GM23338 (cell line): ENCODE data around the gene RGMB. TPM values are rescaled to one million over a fixed set of nuclear protein-coding genes. Genes with fewer than 3 reads are reported as not detected.

Experiments used
- ATAC-seq: fragments of 200-7000 bp; cut with Tn5 transposase; 3 replicates; pipeline ENCODE4 v1.9.1; 2020
- DNase-seq: peaks from one replicate; pipeline ENCODE4 v3.0.0-alpha.2; 2015; ENCODE audit warnings: low spot score
- H2AFZ ChIP-seq: fragments of 200-600 bp; sonication (generic); 2 replicates; pipeline ENCODE4 v1.8.0; 2016; ENCODE audit warnings: antibody characterized with exemption, mild to moderate bottlenecking, moderate library complexity
- H3F3A ChIP-seq: fragments of 200-600 bp; sonication (generic); replicated peaks from 2 replicates; pipeline ENCODE4 v1.8.0; 2017; ENCODE audit warnings: antibody characterized with exemption, mixed run types, low read depth
- H3K27ac ChIP-seq: fragments of 200-600 bp; sonication (generic); 2 replicates; pipeline ENCODE4 v1.6.1; 2016; ENCODE audit warnings: low read depth
- H3K27me3 ChIP-seq: fragments of 200-600 bp; sonication (generic); 2 replicates; pipeline ENCODE4 v1.8.0; 2016; ENCODE audit warnings: mild to moderate bottlenecking, mixed run types, moderate library complexity; ENCODE audit not compliant: insufficient read depth
- H3K36me3 ChIP-seq: fragments of 200-600 bp; sonication (generic); 2 replicates; pipeline ENCODE4 v1.8.0; 2016; ENCODE audit warnings: mild to moderate bottlenecking; ENCODE audit not compliant: insufficient read depth
- H3K4me1 ChIP-seq: fragments of 200-600 bp; sonication (generic); 2 replicates; pipeline ENCODE4 v1.8.0; 2016; ENCODE audit warnings: mild to moderate bottlenecking, moderate library complexity; ENCODE audit not compliant: insufficient read depth
- H3K4me2 ChIP-seq: fragments of 200-600 bp; sonication (generic); 2 replicates; pipeline ENCODE4 v1.7.1; 2017; ENCODE audit warnings: mixed run types
- H3K4me3 ChIP-seq: fragments of 200-600 bp; sonication (generic); 2 replicates; pipeline ENCODE4 v1.6.1; 2016; ENCODE audit warnings: mixed run types
- H3K79me2 ChIP-seq: fragments of 200-600 bp; sonication (generic); replicated peaks from 2 replicates; pipeline ENCODE4 v1.8.0; 2017; ENCODE audit warnings: mild to moderate bottlenecking; ENCODE audit not compliant: insufficient read depth
- H3K9me2 ChIP-seq: fragments of 200-600 bp; sonication (generic); 2 replicates; pipeline ENCODE4 v1.8.0; 2017; ENCODE audit not compliant: insufficient read depth
- H4K20me1 ChIP-seq: fragments of 200-600 bp; sonication (generic); replicated peaks from 2 replicates; pipeline ENCODE4 v1.8.0; 2017; ENCODE audit warnings: mild to moderate bottlenecking; ENCODE audit not compliant: insufficient read depth
- H3K27ac Mint-ChIP-seq: 2 replicates; pipeline ENCODE4 v1.8.0; 2020; ENCODE audit warnings: inconsistent platforms, mild to moderate bottlenecking, moderate library complexity, mixed read lengths
- H3K27me3 Mint-ChIP-seq: 3 replicates; pipeline ENCODE4 v1.8.0; 2022; ENCODE audit warnings: low read depth, mild to moderate bottlenecking, moderate library complexity, mixed read lengths, inconsistent platforms; ENCODE audit not compliant: insufficient read depth, poor library complexity
- H3K36me3 Mint-ChIP-seq: 3 replicates; pipeline ENCODE4 v1.8.0; 2021; ENCODE audit warnings: low read depth, mild to moderate bottlenecking, inconsistent platforms, moderate library complexity, mixed read lengths
- H3K4me1 Mint-ChIP-seq: 3 replicates; pipeline ENCODE4 v1.8.0; 2020; ENCODE audit warnings: mild to moderate bottlenecking, inconsistent platforms, mixed read lengths
- H3K4me3 Mint-ChIP-seq: 3 replicates; pipeline ENCODE4 v1.8.0; 2021; ENCODE audit warnings: moderate library complexity, mild to moderate bottlenecking, inconsistent platforms, mixed read lengths
- H3K9me3 Mint-ChIP-seq: 3 replicates; pipeline ENCODE4 v1.8.0; 2020; ENCODE audit warnings: moderate library complexity, mild to moderate bottlenecking, inconsistent platforms, mixed read lengths
- CREB1 ChIP-seq: fragments of 250-450 bp; sonication (Bioruptor Pico); IDR thresholded peaks from 2 replicates; pipeline ENCODE4 v1.5.0; 2020; ENCODE audit warnings: low read depth, mild to moderate bottlenecking, moderate library complexity
- CTCF ChIP-seq, 2 experiments: fragments of 200-600 bp in 1 of 2; sonication (generic) in 1 of 2; conservative IDR thresholded peaks; 2 replicates each; pipeline versions ENCODE4 v1.5.1 to v1.6.1; 2016 to 2017; ENCODE audit warnings: antibody characterized with exemption in 2 of 2, low read depth in 2 of 2, mild to moderate bottlenecking in 2 of 2, moderate library complexity in 1 of 2
- ETS1 ChIP-seq: IDR thresholded peaks from 2 replicates; pipeline ENCODE4 v1.6.1; 2016; ENCODE audit warnings: antibody characterized with exemption
- EZH2 ChIP-seq: fragments of 200-600 bp; sonication (generic); IDR thresholded peaks from one replicate; pipeline ENCODE4 v1.8.0; 2017; ENCODE audit warnings: antibody characterized with exemption, mild to moderate bottlenecking, low read depth; ENCODE audit not compliant: unreplicated experiment
- EZH2phosphoT487 ChIP-seq: fragments of 200-600 bp; sonication (generic); IDR thresholded peaks from one replicate; pipeline ENCODE4 v1.8.1; 2018; ENCODE audit warnings: antibody characterized with exemption; ENCODE audit not compliant: unreplicated experiment
- JUNB ChIP-seq: IDR thresholded peaks from one replicate; pipeline ENCODE4 v1.6.1; 2016; ENCODE audit warnings: antibody characterized with exemption; ENCODE audit not compliant: unreplicated experiment
- NANOG ChIP-seq: IDR thresholded peaks from 2 replicates; pipeline ENCODE4 v1.6.1; 2016; ENCODE audit warnings: antibody characterized with exemption, borderline replicate concordance
- POLR2AphosphoS5 ChIP-seq: IDR thresholded peaks from 2 replicates; pipeline ENCODE4 v1.6.1; 2016; ENCODE audit warnings: antibody characterized with exemption, low read depth
- REST ChIP-seq: IDR thresholded peaks from one replicate; pipeline ENCODE4 v1.6.1; 2018; ENCODE audit warnings: antibody characterized with exemption; ENCODE audit not compliant: unreplicated experiment
- STAT1 ChIP-seq: IDR thresholded peaks from one replicate; pipeline ENCODE4 v1.6.1; 2016; ENCODE audit warnings: antibody characterized with exemption; ENCODE audit not compliant: unreplicated experiment
- ZNF114 ChIP-seq: fragments of 250-450 bp; sonication (Bioruptor Pico); IDR thresholded peaks from 2 replicates; pipeline ENCODE4 v1.5.0; 2020; ENCODE audit warnings: mild to moderate bottlenecking, moderate library complexity
- ZNF331 ChIP-seq: fragments of 250-450 bp; sonication (Bioruptor Pico); IDR thresholded peaks from 2 replicates; pipeline ENCODE4 v1.5.0; 2020; ENCODE audit warnings: low read depth, mild to moderate bottlenecking, moderate library complexity
- polyA plus RNA-seq: library from polyadenylated mRNA; unstranded; fragments of >200 nt; fragmentation: Nextera tagmentation; extraction: Ambion mirVana; gene quantifications from 2 replicates; pipeline ENCODE4 v1.2.1, GENCODE V29; 2016
- total RNA-seq: library from RNA; depleted of rRNA; stranded (reverse); fragments of >200 nt; shearing (Covaris generic); gene quantifications from 2 replicates; pipeline ENCODE4 v1.2.3, GENCODE V29; 2014
- TF ChIP-seq, protein P1 (sequence below): fragments of 250-450 bp; sonication (Bioruptor Pico); IDR thresholded peaks from 2 replicates; pipeline ENCODE4 v1.5.0; 2020; ENCODE audit warnings: mild to moderate bottlenecking, moderate library complexity

Gene RGMB
- total and polyA plus RNA-seq, 2 experiments from 2014 or later: 21.7 to 34.3 TPM

GRCh38 chr5:98789029-98789428 is 15.6 kb downstream of the RGMB start:
- Mint-ChIP-seq H3K4me1 (peaks cover 63% of the 10 kb centered on the region), H3K27me3 (no peaks in the 10 kb centered on the region), H3K4me3 (no peak overlapping the region), H3K9me3 (no peaks in the 10 kb centered on the region), H3K27ac (peak overlapping the region; percentile 4; the same call in 1 of the 2 replicates), H3K36me3 (peaks cover 15% of the 10 kb centered on the region)
- TF ChIP-seq REST (no peak), EZH2 (no peak), NANOG (no peak), STAT1 (no peak), CTCF (conservative IDR thresholded peaks at IDR 0.05; ENCODE audit: low read depth in 2 of 2) (no peak), EZH2phosphoT487 (no peak), ZNF331 (CRISPR knock-in tag) (no peak), ZNF114 (no peak), ETS1 (no peak), POLR2AphosphoS5 (no peak), JUNB (no peak), CREB1 (CRISPR knock-in tag) (no peak)
- TF ChIP-seq, protein P1, sequence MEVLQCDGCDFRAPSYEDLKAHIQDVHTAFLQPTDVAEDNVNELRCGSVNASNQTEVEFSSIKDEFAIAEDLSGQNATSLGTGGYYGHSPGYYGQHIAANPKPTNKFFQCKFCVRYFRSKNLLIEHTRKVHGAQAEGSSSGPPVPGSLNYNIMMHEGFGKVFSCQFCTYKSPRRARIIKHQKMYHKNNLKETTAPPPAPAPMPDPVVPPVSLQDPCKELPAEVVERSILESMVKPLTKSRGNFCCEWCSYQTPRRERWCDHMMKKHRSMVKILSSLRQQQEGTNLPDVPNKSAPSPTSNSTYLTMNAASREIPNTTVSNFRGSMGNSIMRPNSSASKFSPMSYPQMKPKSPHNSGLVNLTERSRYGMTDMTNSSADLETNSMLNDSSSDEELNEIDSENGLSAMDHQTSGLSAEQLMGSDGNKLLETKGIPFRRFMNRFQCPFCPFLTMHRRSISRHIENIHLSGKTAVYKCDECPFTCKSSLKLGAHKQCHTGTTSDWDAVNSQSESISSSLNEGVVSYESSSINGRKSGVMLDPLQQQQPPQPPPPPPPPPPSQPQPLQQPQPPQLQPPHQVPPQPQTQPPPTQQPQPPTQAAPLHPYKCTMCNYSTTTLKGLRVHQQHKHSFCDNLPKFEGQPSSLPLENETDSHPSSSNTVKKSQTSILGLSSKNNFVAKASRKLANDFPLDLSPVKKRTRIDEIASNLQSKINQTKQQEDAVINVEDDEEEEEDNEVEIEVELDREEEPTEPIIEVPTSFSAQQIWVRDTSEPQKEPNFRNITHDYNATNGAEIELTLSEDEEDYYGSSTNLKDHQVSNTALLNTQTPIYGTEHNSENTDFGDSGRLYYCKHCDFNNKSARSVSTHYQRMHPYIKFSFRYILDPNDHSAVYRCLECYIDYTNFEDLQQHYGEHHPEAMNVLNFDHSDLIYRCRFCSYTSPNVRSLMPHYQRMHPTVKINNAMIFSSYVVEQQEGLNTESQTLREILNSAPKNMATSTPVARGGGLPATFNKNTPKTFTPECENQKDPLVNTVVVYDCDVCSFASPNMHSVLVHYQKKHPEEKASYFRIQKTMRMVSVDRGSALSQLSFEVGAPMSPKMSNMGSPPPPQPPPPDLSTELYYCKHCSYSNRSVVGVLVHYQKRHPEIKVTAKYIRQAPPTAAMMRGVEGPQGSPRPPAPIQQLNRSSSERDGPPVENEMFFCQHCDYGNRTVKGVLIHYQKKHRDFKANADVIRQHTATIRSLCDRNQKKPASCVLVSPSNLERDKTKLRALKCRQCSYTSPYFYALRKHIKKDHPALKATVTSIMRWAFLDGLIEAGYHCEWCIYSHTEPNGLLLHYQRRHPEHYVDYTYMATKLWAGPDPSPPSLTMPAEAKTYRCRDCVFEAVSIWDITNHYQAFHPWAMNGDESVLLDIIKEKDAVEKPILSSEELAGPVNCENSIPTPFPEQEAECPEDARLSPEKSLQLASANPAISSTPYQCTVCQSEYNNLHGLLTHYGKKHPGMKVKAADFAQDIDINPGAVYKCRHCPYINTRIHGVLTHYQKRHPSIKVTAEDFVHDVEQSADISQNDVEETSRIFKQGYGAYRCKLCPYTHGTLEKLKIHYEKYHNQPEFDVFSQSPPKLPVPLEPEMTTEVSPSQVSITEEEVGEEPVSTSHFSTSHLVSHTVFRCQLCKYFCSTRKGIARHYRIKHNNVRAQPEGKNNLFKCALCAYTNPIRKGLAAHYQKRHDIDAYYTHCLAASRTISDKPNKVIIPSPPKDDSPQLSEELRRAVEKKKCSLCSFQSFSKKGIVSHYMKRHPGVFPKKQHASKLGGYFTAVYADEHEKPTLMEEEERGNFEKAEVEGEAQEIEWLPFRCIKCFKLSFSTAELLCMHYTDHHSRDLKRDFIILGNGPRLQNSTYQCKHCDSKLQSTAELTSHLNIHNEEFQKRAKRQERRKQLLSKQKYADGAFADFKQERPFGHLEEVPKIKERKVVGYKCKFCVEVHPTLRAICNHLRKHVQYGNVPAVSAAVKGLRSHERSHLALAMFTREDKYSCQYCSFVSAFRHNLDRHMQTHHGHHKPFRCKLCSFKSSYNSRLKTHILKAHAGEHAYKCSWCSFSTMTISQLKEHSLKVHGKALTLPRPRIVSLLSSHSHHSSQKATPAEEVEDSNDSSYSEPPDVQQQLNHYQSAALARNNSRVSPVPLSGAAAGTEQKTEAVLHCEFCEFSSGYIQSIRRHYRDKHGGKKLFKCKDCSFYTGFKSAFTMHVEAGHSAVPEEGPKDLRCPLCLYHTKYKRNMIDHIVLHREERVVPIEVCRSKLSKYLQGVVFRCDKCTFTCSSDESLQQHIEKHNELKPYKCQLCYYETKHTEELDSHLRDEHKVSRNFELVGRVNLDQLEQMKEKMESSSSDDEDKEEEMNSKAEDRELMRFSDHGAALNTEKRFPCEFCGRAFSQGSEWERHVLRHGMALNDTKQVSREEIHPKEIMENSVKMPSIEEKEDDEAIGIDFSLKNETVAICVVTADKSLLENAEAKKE: no peak
- Histone ChIP-seq H3K4me2 (peak overlapping the region; percentile 29), H3K9me2 (no peaks in the 10 kb centered on the region), H3K36me3 (no peaks in the 10 kb centered on the region; the same call in 1 of the 2 replicates), H3K4me1 (peaks cover 56% of the 10 kb centered on the region), H3K79me2 (peaks cover 87% of the 10 kb centered on the region), H4K20me1 (peaks cover 12% of the 10 kb centered on the region), H3K4me3 (no peak overlapping the region), H3K27me3 (no peaks in the 10 kb centered on the region), H3K27ac (no peak overlapping the region), H3F3A (no peaks in the 10 kb centered on the region), H2AFZ (no peak overlapping the region)
- no peak for ATAC-seq
- DNase-seq: no peak
